SK-N-MC (cell line): ENCODE data around the gene TP73.

ENCODE experiments used
- EZH2 ChIP-seq: fragments of 200-600 bp; sonication (generic); IDR thresholded peaks from one replicate; pipeline ENCODE4 v1.6.1; 2017; ENCODE audit warnings: antibody characterized with exemption
- FOXP2 ChIP-seq: optimal IDR thresholded peaks from 2 replicates; pipeline ENCODE3; 2011; ENCODE audit warnings: mild to moderate bottlenecking, moderate library complexity; ENCODE audit not compliant: insufficient read depth; ENCODE audit errors: extremely low read length, control extremely low read depth
- POLR2AphosphoS5 ChIP-seq: IDR thresholded peaks from 2 replicates; pipeline ENCODE4 v1.6.1; 2012; ENCODE audit warnings: mild to moderate bottlenecking, low read depth, low read length, borderline replicate concordance

- no peak for TF ChIP-seq POLR2AphosphoS5
- TF ChIP-seq EZH2 = no peak
- TF ChIP-seq FOXP2 = no peak
Observed at GRCh38 chr1:3749512-3749911, 97.2 kb downstream of the TP73 start.
